Stimulated activated CD4-positive, alpha-beta T cell treated with anti-CD3 and anti-CD28 coated beads, Interleukin-15, amount 100 ng/mL, for 48 hours (primary cell): ENCODE data around the gene GGTLC1.
A peak's percentile ranks its signal among the peaks of the same experiment; 100 is the strongest.
"Not testable (repeated sequence)": the region's sequence is repeated elsewhere in the genome, so short reads cannot be mapped to it uniquely, and the experiment has no call there.

Source experiments
- DNase-seq, 2 donors: peaks; one replicate each; pipeline ENCODE4 v3.0.0-alpha.2; 2020; ENCODE audit warnings: low read depth in 2 of 2

The GGTLC1 gene

DNA sequence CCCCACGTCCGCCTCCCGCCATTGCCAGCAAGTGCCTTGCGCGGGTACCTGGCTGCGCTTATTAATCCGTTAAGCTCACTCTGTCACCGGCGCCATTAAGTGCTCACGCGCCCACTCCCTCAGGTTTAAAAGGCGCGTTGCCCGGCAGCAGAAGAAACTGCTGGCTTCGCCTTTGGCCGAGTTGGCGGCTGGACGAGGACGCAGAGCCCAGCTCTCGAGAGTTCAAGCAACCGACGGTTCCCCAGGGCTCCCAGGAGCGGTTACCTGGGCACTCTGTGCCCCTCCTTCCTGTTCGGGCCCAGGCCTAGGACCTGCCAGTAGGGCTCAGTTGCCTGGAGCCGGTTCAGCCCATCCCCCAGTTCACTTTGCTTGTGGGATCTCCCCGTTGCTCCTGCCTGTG lies at the start of gene GGTLC1:
Gene GGTLC1 (minus strand): TSS at position 219 of the 400 bp plus-strand sequence. CDS start 2,168 bp downstream, outside the sequence.
- DNase-seq = no peak

DNA sequence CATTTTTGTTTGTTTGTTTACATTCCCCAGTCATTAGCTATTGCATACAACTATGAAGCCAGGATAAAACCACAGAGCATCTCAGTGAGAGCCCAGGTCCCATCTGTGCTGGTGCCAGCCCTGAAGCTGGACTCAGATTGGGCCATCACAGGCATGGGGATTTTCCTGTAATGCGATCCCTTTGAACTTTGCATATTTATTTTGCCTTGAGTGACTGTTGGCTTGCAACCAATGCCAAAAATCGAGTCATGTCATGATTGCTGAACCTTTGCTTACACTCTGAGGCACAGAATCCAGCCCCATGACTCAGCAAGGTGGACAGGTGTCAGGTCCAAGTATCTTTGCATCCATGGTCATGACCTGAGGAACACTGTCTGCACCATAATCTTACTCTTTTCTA lies 46.2 kb upstream of the GGTLC1 start:
- DNase-seq = no peak

DNA sequence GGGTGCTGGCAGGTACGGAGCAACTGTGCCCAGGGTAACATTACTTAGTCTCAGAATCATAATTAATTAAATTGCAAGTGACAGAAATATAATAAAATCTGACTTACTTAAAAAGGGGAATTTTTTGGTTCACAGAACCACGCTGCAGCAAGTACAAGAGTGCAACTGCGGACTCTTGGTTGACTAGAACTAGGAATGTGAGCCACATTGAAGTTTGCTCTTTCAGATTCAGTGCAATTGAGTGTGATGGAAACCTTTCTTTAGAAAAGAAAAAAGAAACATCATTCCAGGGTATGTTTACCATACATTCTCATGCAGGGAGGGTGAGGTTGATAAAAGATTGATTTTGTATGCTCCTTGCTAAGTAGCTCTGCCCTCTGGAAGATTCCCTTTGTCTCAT lies 45.0 kb upstream of the GGTLC1 start:
- no peak for DNase-seq

DNA sequence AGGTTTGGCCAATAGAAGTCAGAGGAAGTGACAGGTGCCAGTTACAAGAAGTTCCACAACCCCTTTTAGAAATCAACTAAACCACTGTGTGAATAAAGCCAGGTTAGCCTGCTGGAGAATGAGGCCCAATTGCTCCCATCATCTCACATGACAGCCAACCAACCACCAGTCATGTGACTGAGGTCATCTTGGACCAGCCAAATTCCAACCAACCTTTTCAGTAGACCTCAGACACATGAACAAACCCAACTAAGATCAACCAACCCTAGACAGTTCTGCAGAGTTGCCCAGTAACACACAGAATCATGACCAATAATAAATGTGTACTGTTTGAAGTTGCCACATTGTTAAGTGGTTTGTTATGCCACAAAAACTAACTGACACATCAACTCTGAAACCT lies 44.6 kb upstream of the GGTLC1 start:
- DNase-seq = peak in 1 of 2 donors; percentile 9

DNA sequence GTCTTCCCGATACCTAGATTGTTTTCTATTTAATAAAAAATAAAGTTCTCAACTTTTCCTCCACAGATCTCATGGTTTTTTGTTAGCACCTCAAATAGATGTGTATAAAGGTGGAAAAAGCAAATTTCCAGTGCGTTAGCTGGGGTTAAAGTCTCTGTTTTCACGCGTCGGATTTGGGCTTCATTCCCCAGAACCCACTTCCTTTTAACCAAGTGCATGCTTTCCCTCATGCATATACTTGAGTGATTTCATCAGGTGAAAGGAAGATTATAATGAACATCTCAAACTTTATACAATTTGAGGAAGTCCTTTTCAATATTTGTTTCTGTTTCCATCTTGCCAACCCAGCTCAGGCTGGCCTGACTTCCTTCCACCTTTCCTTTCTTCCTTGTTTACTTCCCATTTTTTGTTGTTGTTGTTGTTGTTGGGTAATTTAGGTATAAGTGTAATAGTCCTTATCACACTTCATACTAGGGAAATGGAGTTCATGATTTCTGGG lies 43.9 kb upstream of the GGTLC1 start:
- DNase-seq = no peak

DNA sequence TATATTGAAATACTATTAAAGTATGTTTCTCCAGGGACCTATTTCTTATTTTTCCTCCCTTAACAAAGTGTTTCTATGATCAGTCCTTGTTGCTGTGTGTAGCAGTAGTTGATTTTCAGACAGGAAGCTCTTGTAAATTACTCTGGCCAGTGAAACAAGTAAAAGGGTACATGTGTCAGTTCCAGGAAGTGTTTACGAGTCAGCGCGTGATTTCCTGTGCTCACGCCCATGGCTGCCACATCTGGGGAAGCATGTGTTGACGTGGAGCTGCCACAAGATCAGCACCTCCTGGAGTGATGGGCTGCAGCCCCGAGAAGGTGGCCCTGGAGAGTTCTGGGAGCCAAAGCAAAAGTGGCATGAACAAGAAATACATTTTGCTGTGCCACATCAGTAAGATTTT lies 38.6 kb upstream of the GGTLC1 start:
- peak; percentile 59 to 64 for DNase-seq

DNA sequence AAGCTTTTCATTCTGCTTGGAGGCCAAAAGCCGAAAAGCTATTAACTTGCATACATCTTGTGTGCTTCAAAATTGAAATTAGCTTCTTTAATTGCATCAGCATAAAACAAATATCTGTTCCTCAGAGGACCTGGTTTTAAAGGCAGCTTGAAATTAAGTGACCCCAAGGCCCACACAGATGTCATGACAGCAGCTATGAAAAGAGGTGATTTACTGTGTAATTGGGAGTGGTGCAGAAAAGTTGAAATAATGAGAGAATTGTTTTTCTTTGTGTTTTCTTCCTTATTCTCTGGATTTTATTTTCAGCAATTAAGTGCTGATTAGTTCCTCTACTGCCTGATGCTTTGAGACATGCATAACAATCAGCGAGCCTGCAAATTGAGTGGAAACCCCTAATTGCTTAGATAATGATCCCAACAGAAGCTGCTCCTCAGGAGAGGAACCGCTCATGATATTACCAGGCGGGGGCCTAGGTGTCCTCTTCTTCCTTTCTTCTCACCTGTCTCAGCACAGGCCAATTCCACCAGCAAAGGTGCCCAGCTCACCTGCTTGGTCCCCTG lies 34.1 kb upstream of the GGTLC1 start:
- DNase-seq = no peak

DNA sequence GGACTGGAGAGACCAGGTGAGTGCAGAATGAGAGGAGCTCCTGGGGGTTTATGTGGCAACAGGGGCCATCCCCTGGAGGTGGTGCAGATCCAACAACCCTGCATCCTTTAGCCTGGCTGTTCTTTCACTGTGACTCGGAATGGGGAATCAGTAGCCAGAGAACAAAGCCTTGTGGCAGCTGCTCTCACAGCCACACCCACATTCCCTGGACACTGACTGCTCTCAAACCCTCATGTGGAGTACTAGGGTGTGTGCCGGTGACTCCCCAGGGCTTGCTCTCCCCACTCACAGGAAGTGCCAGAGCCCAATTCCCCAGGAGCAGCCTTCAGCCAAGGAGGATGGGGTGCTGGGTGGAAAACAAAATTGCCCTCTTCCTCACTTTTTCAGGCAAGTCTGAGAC lies 30.2 kb upstream of the GGTLC1 start:
- DNase-seq = no peak

DNA sequence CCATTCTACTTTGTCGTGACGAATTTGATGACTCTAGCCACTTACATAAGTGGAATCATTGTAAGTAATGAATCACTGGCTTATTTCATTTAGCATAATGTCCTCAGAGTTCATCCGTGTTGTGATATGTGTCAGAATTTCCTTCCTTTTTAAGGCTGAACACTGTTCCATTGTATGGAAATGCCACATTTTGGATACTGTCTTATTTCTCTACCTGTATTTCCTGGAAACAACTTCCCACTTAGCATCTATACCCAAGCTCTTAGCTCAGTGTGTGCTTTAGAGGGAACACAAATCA lies 28.8 kb upstream of the GGTLC1 start:
- DNase-seq = no peak

DNA sequence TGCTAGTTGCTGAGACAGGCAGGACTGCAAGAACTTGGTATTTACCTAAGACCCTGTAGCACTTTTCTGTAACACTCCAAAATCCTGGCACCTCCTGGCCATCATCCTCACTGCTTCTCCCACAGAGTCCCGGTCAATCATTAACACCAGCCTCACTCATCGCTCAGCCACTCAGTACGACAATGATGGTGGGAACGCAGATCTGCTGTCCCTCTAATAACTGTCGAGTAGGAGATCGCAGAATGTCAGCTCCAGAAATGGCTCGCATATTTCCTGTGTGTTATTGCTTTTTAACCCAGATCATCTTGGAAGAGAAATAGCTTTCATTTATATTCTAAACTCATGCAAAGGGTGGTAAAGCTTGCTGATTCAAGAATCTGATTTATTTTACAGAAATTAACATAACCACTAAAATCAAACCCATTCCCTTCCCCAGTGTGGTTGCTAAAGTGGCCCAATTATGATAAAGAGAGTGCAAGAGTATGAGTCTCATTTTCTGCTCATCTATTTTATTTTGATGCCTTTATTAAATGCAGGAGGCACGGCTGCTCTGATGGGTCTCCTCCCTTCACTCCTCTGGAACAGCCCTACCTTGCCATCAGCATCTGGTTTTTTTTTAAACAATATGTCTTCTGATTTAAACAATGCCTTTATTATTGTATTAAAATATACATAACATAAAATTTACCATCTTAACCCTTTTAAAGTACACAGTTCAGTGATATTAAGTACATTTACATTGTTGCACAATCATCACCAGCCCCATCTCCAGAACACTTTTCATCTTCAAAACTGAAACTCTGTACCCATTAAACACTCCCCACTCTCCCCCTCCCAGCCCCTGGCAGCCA lies 28.3 kb upstream of the GGTLC1 start:
- DNase-seq = peak in 1 of 2 donors; percentile 19

DNA sequence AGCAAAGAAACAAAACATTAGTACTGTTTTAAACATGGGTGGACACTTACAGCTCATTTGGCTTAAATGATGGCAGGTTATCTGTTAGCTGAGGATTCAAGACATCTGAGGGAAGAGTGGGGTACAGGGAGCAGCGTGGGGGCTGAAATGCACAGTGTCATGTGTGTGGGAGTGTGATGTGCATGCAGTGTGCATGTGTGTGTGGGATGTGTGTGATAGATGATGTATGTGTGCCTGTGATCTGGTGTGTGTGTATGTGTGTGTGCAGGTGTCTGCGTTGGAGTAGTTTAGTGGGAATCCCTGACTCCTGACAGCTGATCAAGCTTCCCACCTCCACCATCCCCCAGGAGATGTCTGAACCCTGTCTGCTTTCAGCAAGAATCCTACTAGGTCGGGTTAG lies 25.4 kb upstream of the GGTLC1 start:
- DNase-seq = no peak

DNA sequence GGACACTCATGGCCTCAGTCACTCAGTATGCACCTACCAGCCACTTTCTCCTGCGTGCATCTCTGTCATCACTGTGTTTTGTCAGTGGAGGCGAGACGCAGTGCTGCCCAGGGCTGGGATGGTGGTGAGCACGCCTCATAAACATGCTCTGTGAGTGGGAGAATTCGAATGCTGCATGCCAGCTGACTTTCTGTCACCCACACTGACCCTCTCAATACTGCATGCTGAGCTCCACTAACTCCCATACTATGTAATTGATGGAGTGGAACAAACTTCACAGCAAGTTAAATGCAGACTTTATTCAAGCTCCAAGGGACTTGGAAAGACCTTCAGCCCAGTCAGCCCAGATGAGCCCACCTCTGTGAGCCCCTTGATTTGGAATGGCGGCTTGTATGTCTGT lies 22.7 kb upstream of the GGTLC1 start:
- no peak for DNase-seq

DNA sequence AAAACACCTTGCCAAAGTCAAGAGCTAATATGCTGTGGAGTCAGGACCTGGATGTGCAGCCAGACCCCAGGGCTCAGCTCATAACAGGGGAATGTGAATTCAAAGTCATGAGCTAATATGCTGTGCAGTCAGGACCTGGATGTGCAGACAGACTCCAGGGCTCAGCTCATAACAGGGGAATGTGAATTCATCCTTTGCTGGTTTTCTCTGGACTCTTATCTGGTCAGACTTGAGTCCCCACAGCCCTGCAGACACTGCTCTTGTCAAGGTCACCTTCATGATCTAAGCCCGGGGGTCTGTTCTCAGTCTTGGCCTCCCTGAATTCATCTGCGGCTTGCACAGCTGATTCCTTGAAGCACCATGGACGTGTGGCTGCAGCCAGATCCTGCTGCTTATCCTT lies 19.2 kb upstream of the GGTLC1 start:
- no peak for DNase-seq

DNA sequence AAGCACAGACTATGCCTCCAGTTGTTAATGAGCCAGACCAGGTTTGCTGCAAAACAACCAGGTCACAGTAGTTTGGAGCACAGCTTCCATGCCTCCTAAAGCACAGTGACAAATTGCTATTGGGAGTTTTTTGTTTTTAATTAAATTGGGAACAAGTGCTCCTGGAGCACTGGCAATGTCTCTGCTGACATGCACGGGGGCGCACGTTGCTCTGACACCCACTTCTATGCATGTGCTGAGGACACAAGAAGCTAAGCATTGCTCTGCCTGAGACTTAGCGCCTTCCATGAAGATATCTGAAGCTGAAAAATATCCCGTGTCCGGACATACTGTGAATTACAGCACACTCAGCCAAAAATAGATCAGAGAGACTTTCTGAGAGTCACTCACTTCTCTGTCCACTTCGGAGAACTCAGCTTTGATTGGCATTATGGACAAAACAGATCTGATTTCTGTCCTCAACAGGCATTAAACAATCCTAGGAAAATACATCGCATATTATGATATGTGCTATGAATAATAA lies 18.6 kb upstream of the GGTLC1 start:
- no peak for DNase-seq

DNA sequence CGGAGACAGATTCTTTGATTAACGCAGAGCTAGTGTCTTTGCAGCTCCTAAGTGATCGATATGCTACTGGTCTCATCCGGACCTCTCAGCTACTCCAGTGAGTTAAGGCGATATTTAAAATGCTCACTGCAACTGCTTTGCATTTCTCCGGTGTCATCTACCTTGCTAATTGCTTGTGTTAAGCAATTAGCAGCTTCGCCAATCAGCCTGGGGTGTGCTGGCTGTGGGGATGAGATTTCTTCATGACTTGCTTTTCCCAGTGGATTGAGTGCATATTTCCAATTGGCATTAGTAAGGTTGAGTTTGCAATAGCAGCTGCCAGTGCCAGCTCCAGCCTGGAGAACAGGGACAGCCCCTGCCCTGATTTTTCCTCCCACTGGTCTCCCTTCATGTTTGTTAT lies 18.0 kb upstream of the GGTLC1 start:
- no peak for DNase-seq

DNA sequence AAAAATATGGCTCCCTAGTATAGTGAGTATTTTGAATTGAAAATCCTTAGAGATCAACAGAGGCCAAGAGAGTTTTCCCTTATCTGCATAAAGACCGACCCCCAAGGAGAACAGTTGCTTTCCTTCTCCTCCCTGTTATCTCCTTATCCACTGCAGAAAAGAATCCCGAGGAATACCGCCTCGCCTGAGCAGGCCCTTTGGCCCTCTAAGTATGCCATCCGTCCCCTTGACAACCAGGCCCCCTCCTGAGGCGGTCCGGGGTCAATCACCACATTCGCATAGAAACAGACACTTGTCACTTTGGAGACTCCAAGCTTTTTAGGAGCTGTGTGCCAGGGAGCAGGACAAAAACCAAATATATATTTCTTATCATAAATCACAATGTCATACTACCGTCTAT lies 15.9 kb upstream of the GGTLC1 start:
- no peak for DNase-seq

DNA sequence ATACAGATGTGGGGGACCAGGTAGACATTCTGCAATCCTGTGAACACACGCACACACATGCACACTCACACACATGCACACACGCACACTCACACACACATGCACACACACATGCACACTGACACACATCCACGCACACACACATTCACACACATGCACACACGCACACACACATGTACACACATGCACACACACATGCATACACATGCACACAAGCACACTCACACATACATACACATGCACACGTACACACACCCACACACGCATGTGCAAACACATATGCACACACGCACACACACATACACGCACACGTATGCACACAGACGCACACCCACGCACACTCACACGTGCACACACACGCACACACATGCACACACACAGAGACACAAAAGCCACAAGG lies 14.3 kb upstream of the GGTLC1 start:
- no peak for DNase-seq

DNA sequence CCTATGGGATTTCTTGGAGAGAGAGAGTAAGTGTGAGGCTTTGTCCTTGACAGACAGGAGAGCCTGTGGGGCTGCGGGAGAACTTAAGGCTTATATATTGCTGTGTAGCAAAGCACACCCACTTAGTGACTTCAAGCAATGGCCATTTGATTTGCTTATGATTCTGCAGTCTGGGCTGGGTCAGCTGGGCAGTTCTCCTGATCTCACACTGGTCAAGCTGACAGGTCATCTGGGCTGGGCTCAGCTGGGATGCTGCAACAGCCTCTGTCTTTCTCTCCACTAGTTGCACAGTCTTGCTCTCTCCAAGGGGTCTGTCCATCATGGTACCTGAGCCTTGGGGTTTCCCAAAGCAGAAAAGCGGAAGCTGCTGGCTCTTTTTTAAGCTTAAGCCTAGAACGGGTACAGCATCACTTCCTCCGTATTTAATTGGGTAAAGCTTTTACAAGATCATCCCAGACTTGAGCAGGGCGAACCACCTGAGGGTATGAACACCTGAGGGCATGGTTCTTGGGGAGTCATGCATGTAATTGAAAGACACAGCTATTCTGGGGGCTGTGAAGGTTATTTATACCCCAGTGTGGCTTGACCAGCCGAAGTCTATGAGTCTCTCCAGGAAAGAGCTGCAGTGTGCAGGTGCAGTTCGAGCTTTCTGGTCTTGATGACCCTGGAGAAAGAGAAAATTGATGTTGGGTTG lies 13.3 kb upstream of the GGTLC1 start:
- no peak for DNase-seq

DNA sequence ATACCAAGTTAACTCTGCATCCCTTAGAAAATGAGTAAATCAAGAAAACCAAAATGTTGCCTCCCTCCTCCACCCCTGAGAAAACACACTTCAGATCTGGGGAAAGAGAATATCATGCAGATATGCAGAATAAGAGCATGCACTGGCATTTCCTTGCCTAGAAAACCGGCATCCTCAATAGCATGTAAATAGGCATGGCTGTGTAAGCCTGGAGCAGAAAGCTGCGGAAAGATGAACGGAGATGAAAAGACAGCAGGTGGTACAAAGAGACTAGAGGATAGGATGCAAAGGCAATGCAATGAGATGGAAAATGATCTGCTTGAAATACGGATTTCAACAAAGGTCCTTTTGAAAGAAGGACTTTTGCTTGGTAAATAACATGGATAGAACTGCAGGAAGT lies 10.3 kb upstream of the GGTLC1 start:
- DNase-seq = no peak

DNA sequence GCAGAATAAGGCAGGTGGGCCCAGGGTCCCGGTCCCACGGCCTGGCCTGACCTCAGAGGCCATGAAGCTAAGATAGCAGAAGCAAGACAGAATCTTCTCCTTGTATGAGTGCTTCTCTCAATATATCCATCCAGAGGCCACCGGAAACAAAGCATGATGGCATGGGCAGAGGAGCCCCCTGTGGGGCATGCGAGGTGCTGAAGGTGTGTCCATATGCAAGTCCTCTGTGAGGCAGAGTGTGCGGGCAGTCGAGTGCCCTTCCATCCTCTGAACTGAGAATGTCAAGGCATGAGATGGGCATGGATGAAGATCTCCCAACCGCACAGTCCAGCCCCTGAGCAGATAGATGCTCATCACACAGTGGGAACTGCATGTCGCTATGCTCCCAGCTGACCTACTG lies 9.8 kb upstream of the GGTLC1 start:
- no peak for DNase-seq

DNA sequence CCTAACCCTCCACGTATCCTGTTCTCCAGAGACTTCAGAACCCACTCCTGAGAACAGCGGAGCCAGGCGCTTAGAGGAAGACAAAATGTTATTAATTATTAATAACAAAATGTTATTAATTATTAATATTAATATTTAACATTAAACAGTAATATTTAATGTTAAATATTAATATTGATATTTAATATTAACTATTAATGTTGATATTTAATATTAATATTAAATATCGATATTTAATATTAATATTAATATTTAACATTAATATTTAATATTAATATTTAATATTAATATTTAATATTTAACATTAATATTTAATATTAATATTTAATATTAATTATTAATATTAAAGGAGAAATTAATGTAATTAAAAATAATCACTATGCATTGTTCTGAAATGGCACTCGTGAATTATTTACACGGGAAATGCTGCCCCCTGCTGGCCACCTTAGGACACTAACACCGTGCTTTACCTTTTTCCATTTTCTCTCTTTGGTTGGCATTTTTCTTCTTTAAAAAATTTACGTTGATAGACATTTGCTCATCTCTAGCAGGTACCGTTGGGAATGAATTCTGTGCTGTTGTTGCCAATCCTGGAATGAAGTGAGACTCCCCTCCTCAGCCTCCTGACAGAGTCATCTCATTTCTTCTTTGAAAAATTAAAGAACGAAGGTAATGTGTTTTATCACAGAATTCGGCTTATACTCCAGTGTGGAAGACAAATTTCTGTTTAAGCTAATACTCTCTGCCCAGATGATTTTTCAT lies 7.5 kb upstream of the GGTLC1 start:
- DNase-seq = peak; percentile 40 to 41

DNA sequence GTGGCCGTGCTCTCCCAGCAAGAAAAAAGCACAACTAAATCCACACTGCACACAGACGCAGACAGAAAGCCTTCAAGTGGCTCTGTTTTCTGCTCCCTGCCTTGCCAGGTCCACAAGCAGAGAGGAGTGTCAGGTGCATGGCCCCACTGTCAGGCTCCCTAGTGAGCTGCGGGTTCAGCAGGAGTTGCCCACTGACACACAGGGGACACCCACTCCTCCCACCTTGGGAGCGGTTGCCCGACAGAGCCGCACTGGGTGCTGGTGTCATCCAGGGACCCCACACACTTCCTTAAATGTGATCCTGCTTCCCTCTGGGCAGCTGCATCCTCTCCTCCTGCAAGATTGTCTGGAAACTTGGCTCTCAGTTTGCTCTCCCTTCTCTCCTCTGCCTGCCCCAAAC lies 6.7 kb upstream of the GGTLC1 start:
- not testable (repeated sequence) for DNase-seq
